GM19099 (cell line): Measurements from ENCODE around the gene DNAH10.

Source experiments
- POLR2A ChIP-seq: IDR thresholded peaks from 3 replicates; pipeline ENCODE4 v1.6.1; 2011; ENCODE audit warnings: low read depth; ENCODE audit not compliant: insufficient read length; ENCODE audit errors: extremely low read depth

The DNAH10 gene

GRCh38 chr12:123845881-123846280 is 83.8 kb downstream of the DNAH10 start:
- no peak for TF ChIP-seq POLR2A

- TF ChIP-seq POLR2A = no peak
These were observed 84.2 kb downstream of the DNAH10 start for GRCh38 chr12:123846340-123846739.

GRCh38 chr12:123847019-123847418 is 84.9 kb downstream of the DNAH10 start:
- TF ChIP-seq POLR2A = no peak

GRCh38 chr12:123847876-123848275 is 85.8 kb downstream of the DNAH10 start:
- no peak for TF ChIP-seq POLR2A

GRCh38 chr12:123849517-123849916 is 87.4 kb downstream of the DNAH10 start:
- TF ChIP-seq POLR2A = no peak

- TF ChIP-seq POLR2A = no peak
These were observed 88.4 kb downstream of the DNAH10 start for GRCh38 chr12:123850246-123851134.

- TF ChIP-seq POLR2A = no peak
These were observed 91.4 kb downstream of the DNAH10 start for GRCh38 chr12:123853396-123854070.

GRCh38 chr12:123854232-123854631 is 92.1 kb downstream of the DNAH10 start:
- TF ChIP-seq POLR2A = no peak

- TF ChIP-seq POLR2A = no peak
These were observed 92.8 kb downstream of the DNAH10 start for GRCh38 chr12:123854918-123855317.

- TF ChIP-seq POLR2A = no peak
These were observed 94.6 kb downstream of the DNAH10 start for GRCh38 chr12:123856681-123857080.

- no peak for TF ChIP-seq POLR2A
These were observed 96.1 kb downstream of the DNAH10 start for GRCh38 chr12:123858176-123858575.

GRCh38 chr12:123859035-123859434 is 96.9 kb downstream of the DNAH10 start:
- no peak for TF ChIP-seq POLR2A

- TF ChIP-seq POLR2A = no peak
These were observed 98.3 kb downstream of the DNAH10 start for GRCh38 chr12:123860377-123860776.

- no peak for TF ChIP-seq POLR2A
These were observed 99.3 kb downstream of the DNAH10 start for GRCh38 chr12:123861392-123861791.

- no peak for TF ChIP-seq POLR2A
These were observed 105.0 kb downstream of the DNAH10 start for GRCh38 chr12:123867141-123867540.

- no peak for TF ChIP-seq POLR2A
These were observed 106.7 kb downstream of the DNAH10 start for GRCh38 chr12:123868791-123869190.
